Prostate gland (tissue), 2 donors: ENCODE data around the gene PKNOX2. TPM values are rescaled to one million over a fixed set of nuclear protein-coding genes. Genes with fewer than 3 reads are reported as not detected.
A peak's percentile ranks its signal among the peaks of the same experiment; 100 is the strongest.

Source experiments
- DNase-seq: peaks from one replicate; pipeline ENCODE4 v3.0.0-alpha.2; 2019; ENCODE audit warnings: low spot score
- H3K27ac ChIP-seq, 2 donors: fragments of 200-600 bp; sonication (generic); 2 replicates each; pipeline ENCODE4 v1.5.1; 2017 to 2019
- H3K27me3 ChIP-seq: fragments of 200-600 bp; sonication (generic); replicated peaks from 2 replicates; pipeline ENCODE4 v1.5.1; 2019; ENCODE audit not compliant: insufficient read depth
- H3K36me3 ChIP-seq, 2 donors: fragments of 200-600 bp; sonication (generic); 1 replicate in 1 of 2; 2 replicates in 1 of 2; pipeline versions ENCODE4 v1.5.1 to v1.8.1; 2017 to 2019
- H3K4me1 ChIP-seq: fragments of 200-600 bp; sonication (generic); replicated peaks from 2 replicates; pipeline ENCODE4 v1.5.1; 2019
- H3K4me3 ChIP-seq, 2 donors: fragments of 200-600 bp; sonication (generic); 2 replicates each; pipeline ENCODE4 v1.5.1; 2017 to 2019
- H3K9me3 ChIP-seq: fragments of 200-600 bp; sonication (generic); 2 replicates; pipeline ENCODE4 v1.5.1; 2017
- CTCF ChIP-seq, 4 experiments: fragments of 200-600 bp in 2 of 4; fragments of 450-650 bp in 2 of 4; sonication (generic) in 2 of 4; IDR thresholded peaks; 1 replicate in 3 of 4; 2 replicates in 1 of 4; pipeline ENCODE4 v1.5.1; 2016 to 2019; ENCODE audit warnings: antibody characterized with exemption in 4 of 4, mild to moderate bottlenecking in 2 of 4, moderate library complexity in 2 of 4
- POLR2A ChIP-seq: fragments of 450-650 bp; IDR thresholded peaks from one replicate; pipeline ENCODE4 v1.6.1; 2016; ENCODE audit warnings: antibody characterized with exemption, mild to moderate bottlenecking
- POLR2AphosphoS5 ChIP-seq: sonication (generic); formaldehyde crosslinking; IDR thresholded peaks from one replicate; pipeline ENCODE4 v1.6.1; 2017; ENCODE audit warnings: antibody characterized with exemption
- WGBS: methylation state at CpG from one replicate; pipeline ENCODE4 v1.1.5; 2018; 5-methylcytosine and 5-hydroxymethylcytosine counted together
- intact Hi-C: fragments of 100-400 bp; cut with DNase I; formaldehyde crosslinking; loops from one replicate; pipeline ENCODE4 v1.14.2; 2022
- total RNA-seq, 2 donors: library from RNA; depleted of rRNA; stranded (reverse); fragments of >200 nt; gene quantifications; one replicate each; pipeline ENCODE4 v1.1.0, GENCODE V29; 2016

Gene PKNOX2
- total RNA-seq, 2 donors from 2014 or later, result 12.3 to 14.7 TPM

GRCh38 chr11:125428486-125429173, 264.1 kb downstream of the PKNOX2 start:
- DNase-seq, result no peak
- TF ChIP-seq POLR2AphosphoS5, result no peak
- no peak for TF ChIP-seq CTCF (IDR thresholded peaks at IDR 0.05)
- TF ChIP-seq POLR2A, result no peak
- Histone ChIP-seq H3K36me3 (no peaks in the 10 kb centered on the region), H3K9me3 (no peaks in the 10 kb centered on the region), H3K27ac (no peak overlapping the region), H3K4me3 (no peak overlapping the region), H3K4me1 (no peaks in the 10 kb centered on the region), H3K27me3 (no peaks in the 10 kb centered on the region)
- intact Hi-C loops, result no loop called here
- WGBS, result 61% methylated on average over 11 of the region's 11 CpGs

DNA sequence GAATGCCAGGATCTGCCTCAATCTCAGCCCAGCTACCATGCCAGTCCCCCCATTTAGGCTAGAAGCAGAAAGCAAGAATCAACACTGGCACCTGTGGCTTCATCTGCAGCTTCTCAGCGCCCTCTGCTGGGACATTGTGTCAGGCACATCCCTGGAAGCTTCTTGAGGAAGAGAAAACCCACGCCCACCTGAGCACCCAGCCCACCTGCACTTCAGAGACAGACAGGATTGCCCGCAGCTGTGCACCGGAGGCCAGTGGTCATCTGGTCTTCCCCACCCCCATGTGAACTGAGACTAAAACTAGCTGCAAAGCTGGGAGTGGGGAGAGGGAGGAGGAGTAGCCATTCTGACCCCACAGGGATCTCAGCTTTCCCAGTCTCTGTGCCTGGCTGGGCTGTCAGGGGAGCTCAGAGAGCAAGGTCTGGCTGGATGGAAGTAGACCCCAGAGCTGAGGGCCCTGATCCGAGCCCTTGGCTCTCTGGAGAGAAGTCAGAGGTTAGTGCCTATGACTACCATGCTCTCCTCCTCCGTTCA, 264.7 kb downstream of the PKNOX2 start:
- Histone ChIP-seq H3K9me3 (no peaks in the 10 kb centered on the region), H3K27me3 (no peaks in the 10 kb centered on the region), H3K4me3 (no peak overlapping the region), H3K4me1 (no peaks in the 10 kb centered on the region), H3K36me3 (no peaks in the 10 kb centered on the region), H3K27ac (no peak overlapping the region)
- 46% methylated on average over 4 of the region's 6 CpGs for WGBS
- intact Hi-C loops, result no loop called here
- peak; percentile 22 for DNase-seq
- TF ChIP-seq POLR2A (no peak), POLR2AphosphoS5 (no peak), CTCF (IDR thresholded peaks at IDR 0.05) (peak in 3 of 4 experiments; percentile 22 to 43 (median 30))

DNA sequence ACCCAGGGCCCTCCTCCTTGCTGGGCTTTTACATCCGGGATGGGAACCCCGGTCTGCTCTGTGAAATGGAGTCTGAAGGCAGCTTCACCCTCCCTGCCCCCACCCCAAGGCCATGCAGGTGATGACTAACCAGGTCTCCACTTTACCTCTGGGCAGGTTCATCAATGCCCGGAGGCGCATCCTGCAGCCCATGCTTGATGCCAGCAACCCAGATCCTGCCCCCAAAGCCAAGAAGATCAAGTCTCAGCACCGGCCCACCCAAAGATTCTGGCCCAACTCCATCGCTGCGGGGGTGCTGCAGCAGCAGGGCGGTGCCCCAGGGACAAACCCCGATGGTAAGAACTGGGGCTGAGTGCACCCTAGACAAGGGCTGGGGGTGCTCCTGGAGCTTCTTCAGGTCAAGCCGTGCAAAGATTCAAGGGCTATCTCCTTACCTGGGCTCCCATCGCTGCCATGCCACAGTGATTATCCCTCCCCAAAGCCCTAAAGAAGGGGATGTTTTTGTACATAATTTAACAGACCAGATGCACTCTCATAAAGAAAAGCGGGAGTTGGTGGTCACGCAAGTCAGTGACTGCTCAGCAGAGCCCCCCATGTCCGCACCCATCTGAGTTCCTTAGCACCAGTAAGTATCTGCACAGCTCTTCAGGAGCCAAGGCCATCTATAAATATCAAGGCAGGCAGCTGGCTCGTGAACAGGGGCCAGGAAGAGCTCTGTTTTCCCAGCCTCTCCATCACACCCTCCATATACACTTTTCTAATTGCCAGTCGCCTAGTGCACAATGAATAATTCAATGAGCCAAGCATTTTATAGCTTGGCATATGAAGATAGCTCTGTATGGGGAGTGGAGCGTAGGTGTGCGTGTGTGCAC, 265.5 kb downstream of the PKNOX2 start:
- TF ChIP-seq CTCF (IDR thresholded peaks at IDR 0.05), result no peak
- no peak for TF ChIP-seq POLR2AphosphoS5
- no peak for TF ChIP-seq POLR2A
- no peak overlapping the region for H3K27ac ChIP-seq
- no peaks in the 10 kb centered on the region for H3K27me3 ChIP-seq
- DNase-seq, result no peak
- H3K4me1 ChIP-seq, result no peaks in the 10 kb centered on the region
- H3K36me3 ChIP-seq, result no peaks in the 10 kb centered on the region
- no peaks in the 10 kb centered on the region for H3K9me3 ChIP-seq
- intact Hi-C loops, result loop anchor here (5.0 to 10.0 kb wide), 2 partner anchors 338 to 475 kb away; partner anchors contain the start of gene CCDC15
- 87% methylated on average over 17 of the region's 18 CpGs for WGBS
- no peak overlapping the region for H3K4me3 ChIP-seq

DNA sequence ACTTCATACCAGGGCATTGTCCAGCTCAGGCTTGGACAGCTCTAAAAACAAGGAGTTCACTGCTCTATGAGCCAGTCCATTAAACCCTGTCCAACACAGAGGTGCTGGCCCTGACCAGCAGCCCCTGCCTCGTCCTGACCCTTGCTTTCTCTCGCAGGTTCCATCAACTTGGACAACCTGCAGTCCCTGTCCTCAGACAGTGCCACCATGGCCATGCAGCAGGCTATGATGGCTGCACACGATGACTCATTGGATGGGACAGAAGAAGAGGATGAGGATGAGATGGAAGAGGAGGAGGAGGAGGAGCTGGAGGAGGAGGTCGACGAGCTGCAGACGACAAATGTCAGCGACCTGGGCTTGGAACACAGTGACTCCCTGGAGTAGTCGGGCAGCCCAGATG, 266.5 kb downstream of the PKNOX2 start:
- DNase-seq, result no peak
- Histone ChIP-seq H3K27ac (no peak overlapping the region), H3K4me3 (no peak overlapping the region), H3K36me3 (no peaks in the 10 kb centered on the region), H3K4me1 (no peaks in the 10 kb centered on the region), H3K27me3 (no peaks in the 10 kb centered on the region), H3K9me3 (no peaks in the 10 kb centered on the region)
- intact Hi-C loops, result loop anchor here (5.0 to 10.0 kb wide), 2 partner anchors 339 to 476 kb away; partner anchors contain the start of gene CCDC15
- 81% methylated on average over 8 of the region's 8 CpGs for WGBS
- TF ChIP-seq POLR2AphosphoS5, result no peak
- TF ChIP-seq CTCF (IDR thresholded peaks at IDR 0.05), result no peak
- no peak for TF ChIP-seq POLR2A
